Fibroblast of skin of left biceps (primary cell): ENCODE measurements around the gene RAP1GDS1.
"Not testable (repeated sequence)": the region's sequence is repeated elsewhere in the genome, so short reads cannot be mapped to it uniquely, and the experiment has no call there.

Source experiments
- DNase-seq, 2 experiments: peaks; one replicate each; pipeline ENCODE4 v3.0.0-alpha.2; 2013; ENCODE audit warnings: low read depth in 2 of 2

Gene RAP1GDS1

DNA sequence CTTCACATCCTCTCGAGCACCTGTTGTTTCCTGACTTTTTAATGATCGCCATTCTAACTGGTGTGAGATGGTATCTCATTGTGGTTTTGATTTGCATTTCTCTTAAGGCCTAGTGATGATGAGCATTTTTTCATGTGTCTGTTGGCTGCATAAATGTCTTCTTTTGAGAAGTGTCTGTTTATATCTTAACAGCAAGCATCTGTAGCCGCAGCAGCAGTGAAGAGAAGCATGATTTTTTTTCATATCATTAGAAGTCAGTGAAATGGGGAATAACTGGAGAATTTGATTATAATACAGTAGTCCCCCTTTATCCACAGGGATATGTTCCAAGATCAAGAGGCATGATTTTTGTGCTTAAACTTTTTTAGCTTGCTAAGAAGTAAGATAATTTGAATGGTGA lies 27.5 kb downstream of the RAP1GDS1 start:
- DNase-seq = not testable (repeated sequence)

DNA sequence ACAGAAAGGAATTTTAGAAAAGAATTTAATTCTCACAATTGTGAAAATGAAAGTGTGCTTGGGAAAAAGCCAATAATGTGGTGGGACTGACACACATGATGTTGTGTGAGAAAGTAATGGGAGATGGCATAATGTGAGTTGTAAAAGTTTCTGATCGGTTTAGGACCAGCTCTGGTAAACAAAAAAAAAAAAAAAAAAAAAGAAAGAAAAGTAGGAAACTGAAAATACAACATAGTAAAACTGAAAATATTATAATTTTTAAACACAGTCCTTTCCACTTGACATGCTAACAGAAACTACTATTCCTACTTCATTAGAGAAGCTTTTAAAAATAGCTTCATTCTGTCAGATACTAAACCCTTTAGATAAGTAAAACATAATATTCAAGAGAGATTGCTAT lies 28.2 kb downstream of the RAP1GDS1 start:
- no peak for DNase-seq

DNA sequence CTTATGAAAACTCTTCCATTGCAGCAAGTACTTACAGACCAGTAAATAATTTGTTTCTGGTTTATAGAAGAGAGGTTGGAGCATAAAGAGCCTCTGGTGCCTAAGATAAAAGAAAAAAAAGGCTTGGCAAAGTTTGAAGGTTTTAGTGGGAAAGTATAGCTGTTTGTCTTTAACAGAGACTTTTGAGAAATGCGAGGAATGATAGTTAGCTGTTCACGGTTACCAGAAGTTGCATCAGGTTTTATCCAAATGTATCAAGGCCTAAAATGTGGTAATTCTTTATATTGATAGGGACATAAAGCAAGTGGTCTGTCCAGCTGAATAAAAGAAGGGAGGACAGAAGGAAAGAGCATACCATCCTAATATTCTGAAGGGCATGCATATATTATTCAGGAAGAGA lies 29.3 kb downstream of the RAP1GDS1 start:
- peak; percentile 87 to 88 for DNase-seq

DNA sequence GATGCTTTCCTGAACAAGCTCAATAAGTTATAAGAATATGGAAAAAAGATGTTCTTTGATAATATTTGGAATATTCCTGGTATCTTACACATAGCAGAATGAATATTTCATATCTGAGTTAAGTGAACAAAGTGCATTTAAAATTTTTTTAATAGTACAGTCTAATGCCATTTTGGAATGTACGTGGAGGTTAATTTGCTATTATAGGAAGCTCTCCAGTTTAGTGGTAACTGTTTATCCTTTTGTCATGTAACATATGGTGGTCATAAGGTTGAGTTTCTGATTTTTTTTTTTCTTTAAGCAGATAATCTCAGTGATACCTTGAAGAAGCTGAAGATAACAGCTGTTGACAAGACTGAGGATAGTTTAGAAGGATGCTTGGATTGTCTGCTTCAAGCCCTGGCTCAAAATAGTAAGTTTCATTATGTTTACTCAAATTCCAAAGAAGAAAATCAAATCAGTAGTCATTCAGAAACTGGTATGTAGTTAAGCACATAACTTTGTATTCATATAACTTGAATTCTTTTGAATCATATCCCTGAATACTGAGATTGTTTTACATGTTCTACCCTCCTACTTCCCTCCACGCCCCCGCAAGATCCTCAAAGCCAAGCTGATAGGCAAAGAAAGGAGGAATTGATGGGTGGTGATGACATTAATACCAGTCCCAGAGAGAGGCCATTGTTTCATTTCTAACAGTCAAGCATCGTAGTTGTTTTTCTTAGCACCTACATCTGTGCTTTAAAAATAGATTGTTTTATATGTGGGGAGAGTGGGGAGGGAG lies 32.1 kb downstream of the RAP1GDS1 start:
- no peak for DNase-seq

DNA sequence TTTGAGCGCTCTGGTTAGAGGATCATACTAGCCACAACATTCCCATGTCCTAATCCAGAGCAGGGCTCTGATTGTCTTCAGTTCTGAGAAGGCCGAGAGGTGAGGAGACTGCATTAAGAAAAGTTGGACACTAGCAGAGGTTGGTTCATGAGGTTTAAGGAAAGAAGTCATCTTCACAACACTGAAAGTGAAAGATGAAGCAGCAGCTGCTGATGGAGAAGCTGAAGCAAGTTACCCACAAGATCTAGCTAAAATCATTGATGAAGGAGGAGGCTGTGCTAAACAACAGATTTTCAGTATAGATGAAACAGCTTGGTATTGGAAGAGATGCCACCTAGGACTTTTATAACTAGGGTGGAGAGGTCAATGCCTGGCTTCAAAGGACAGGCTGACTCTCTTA lies 36.8 kb downstream of the RAP1GDS1 start:
- no peak for DNase-seq

DNA sequence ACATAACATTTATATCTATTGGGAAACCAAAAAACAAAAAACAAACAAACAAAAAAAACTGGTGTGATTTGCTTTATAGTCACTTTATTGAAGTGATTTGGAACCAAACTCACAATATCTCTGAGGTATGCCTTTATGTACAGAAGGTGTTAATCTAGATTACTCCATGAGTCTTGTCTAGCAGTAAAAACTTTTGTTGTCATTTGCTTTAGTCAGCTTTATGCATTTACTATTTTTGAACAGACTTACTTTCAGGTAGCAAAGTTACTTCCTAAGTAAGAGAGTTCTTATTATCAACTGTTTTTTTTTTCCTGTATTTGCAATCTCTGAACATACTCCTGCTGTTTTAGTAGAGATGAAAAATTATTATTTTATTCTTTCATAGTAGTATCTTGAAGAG lies 39.5 kb downstream of the RAP1GDS1 start:
- DNase-seq = no peak

DNA sequence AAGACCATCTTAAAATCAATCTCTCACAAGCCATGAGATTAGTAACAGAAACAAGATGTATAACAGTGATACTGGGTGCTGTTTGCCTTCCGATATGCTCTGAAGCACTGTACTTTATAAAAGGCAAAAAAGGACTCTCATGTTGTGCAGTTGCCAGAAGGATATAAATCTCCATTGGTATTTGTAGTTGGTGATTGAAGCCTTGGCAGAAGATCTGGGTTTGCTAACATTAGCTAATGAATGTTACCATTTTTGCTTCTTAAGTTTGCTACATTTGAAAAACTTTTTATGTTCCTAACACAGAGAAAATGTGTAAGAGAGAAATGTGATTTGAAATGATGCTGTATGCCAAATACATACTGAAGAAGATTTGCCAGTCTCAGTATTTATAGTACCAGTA lies 44.4 kb downstream of the RAP1GDS1 start:
- DNase-seq = peak in 1 of 2 experiments; percentile 31

DNA sequence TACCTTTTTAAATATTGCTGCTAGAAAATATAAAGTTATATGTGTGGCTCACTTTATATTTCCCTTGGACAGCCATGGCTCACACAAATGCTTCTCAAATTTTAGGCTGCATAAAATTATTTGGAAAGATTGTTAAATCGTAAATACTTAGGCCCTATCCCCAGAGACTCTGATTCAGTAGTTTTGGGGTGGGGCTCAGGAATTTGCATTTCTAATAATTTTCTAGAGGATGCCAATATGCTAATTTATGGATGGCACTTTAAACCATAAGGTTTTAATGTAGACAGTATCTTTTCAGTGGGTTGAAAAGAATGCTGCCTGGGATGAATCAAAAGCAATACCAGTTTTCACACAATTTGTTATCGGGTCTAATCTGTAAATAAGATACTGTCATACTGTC lies 49.7 kb downstream of the RAP1GDS1 start:
- DNase-seq = no peak

DNA sequence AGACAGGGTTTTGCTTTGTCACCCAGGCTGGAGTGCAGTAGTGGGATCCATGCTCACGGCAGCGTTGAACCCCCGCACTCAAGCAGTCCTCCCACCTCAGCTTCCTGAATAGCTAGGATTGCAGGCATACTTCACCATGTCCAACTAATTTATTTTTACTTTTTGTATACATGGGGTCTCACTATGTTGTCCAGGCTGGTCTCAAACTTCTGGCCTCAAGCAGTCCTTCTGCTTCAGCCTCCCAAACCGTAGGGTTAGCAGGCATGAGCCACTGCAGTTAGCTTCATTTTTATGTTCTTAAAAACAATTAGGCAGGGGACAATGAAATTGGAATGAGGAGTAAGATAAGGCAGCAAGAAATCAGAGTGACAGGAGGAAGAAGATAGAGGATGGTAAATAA lies 50.5 kb downstream of the RAP1GDS1 start:
- DNase-seq = no peak

DNA sequence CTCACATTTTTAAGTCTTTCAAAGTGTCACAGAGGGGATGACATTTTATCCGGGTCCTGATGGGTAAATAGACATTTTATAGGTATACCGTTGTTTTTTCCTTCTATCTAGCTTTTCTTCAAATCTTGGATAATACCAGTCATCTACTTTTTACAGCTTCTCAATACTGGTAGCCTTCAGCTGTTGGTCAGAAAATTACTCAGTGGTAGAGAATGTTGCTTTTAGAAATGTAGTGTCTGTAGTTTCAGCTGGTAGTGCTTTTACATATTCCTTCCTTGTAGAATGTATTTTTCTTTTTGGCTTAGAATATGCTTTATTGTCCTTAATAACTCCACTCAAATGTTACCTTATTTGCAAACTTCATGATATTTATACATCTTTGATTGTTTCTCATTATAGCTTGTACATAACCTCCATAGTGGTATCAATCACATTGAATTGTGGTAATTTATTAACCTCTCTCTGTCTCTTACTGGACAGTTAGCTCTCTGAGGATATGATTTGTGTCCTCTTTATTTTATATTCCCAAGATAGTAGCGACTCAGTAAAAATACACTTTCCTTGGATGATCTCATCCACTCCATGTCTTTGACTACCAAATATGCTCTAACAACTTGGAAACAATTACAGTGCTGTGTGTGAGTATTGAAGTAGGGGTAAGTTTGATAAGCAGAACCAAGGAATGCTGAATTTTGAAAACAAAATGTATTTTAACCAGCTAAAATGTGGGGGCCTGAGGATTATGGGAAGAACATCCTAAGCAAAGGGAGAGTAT lies 53.8 kb downstream of the RAP1GDS1 start:
- no peak for DNase-seq

DNA sequence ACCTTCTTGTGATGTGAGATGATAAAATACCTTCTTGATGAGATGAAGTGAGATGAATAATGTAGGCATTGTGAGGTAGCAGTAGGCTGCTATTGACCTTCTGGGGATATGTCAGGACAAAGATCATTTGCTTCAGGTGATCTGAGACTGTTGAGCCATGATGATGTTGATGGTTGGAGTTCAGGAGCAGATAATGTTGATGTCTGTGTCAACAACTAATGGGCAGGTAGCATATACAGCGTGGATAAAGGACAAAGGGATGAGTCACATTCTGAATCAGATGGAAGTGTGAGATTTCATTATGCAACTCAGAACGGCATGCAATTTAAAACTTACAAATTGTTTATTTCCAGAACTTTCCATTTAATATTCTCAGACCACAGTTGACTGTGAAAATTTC lies 57.3 kb downstream of the RAP1GDS1 start:
- no peak for DNase-seq

DNA sequence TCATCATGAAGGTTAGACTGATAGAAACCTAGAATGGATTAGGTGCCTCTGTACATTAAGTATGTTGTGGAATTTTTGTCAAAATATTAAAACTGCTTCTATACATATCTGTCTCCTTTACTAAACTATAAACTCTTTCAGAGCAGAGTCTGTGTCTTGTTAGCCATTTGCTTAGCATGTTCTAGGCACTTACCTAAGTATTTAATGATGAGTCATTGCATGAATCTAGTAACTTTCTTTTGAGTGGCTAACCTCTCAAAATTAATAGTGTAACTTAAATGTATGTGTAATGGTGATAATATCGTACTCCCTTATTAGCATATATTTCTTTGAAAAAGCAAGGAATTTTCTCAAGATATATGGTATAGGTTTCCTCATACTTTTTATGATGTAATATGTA lies 57.8 kb downstream of the RAP1GDS1 start:
- DNase-seq = no peak

DNA sequence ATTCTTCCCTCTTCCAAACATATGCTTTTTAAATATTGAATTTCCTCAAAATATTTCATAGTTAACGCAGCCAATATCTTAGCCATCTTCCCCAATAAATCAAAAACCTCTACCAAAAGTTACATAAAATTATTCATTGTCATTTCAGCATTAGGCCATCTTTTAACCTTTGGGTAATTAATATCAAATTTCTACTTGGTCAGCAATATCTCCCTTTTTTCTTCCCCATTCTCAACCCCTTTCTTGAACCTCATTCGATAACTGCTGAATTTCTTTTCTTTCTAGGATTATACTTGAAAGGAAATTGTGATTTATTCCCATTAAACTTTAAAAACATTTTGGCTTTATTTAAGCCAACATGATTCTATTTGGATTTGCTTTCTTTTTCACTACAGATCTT lies 65.0 kb downstream of the RAP1GDS1 start:
- no peak for DNase-seq

DNA sequence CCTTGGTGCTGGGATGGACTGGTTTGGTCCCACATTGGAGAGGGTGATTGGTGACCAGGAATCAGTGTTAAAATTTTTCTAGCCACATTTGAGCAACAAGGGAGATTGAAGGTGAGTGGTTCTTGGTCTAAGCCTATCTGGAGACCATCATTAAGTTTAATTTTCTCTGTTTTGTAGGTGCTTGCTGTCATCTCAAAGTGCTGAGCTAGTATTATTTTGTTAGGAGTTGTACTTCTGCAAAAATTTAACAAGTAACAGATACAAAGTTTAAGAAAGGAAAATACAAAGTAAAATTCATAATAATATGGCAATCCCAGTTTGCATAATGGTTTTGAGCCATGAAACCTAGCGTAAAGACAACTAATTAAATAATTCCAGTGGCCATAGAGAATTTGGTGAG lies 66.5 kb downstream of the RAP1GDS1 start:
- DNase-seq = no peak

DNA sequence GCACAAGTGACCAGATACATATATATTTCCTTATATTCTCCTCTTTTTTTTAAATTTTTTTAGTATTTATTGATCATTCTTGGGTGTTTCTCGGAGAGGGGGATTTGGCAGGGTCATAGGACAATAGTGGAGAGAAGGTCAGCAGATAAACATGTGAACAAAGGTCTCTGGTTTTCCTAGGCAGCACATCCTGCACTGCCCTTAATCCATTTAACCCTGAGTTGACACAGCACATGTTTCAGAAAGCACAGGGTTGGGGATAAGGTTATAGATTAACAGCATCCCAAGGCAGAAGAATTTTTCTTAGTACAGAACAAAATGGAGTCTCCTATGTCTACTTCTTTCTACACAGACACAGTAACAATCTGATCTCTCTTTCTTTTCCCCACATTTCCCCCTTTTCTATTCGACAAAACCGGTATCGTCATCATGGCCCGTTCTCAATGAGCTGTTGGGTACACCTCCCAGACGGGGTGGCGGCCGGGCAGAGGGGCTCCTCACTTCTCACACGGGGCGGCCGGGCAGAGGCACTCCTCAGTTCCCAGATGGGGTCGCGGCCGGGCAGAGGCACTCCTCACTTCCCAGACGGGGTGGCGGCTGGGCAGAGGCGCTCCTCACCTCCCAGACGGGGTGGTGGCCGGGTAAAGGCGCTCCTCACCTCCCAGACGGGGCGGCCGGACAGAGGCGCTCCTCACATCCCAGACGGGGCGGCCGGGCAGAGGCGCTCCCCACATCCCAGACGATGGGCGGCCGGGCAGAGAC lies 68.9 kb downstream of the RAP1GDS1 start:
- DNase-seq = not testable (repeated sequence)

DNA sequence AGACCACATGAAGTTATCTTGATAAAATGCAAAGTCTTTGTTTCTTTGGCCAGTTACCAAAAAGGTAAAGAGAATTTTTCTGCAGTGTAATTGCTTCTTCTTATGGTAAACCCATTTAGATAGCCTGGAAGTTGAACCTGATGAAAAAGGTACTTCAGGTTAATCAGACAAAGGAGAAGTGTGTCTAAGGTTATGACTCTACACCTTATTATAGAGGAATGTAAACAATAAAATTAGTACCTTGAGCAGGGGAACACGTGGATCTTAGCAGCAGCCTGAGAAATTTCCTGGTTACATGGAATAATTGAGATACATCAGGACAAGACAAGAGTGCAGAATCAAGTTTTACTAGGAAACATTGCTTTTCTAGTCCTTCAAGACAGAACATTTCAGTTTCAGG lies 70.8 kb downstream of the RAP1GDS1 start:
- DNase-seq = no peak

DNA sequence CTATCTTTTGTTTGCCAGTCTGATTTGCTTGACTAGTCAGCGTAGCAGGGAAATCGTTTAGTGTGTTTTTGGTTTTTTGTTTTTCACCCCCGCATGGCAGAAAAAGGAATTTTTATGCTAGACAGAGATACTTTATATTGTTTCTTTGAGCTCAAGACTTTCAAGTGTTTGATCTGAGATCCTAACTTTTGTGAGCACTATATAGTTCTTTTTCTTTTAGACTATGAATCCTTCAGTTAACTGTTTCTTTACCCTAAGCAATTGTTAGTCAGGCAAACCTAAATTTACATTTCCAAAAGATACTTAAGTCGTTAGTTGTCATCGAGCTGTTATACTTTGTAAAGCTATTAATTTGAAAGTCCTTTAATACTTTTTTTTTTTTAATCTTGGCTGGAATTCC lies 73.3 kb downstream of the RAP1GDS1 start:
- no peak for DNase-seq

DNA sequence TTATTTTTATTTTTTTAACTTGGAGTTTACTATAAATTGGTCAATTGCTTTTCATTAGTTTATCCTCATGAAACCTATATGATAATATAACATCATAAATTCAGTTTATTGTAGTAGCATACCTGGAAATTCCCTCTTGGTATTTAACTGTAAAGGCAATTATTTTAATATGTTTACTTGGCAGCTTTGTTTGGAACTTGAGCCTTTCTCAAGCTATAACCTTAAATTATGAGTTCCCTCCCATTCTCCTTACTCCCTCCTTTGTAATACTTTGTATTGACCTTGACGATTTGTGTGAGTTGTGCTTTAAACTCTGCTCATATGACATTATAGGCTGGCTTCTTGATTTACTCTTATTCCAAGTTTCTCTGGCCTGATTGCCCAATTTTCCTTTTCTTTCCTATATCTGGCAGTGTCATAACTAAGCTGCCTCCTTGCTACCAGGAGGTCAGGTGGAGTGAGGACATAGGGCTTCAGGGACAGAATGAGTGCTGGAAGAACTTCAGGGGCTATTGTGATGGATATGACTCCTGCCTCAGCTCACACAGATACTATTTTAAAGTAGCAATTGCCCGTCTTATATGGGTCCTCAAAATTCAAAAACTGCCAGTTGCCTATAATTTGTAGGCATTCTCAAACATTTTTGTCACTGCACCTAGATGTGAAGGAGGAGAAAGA lies 77.7 kb downstream of the RAP1GDS1 start:
- DNase-seq = no peak

DNA sequence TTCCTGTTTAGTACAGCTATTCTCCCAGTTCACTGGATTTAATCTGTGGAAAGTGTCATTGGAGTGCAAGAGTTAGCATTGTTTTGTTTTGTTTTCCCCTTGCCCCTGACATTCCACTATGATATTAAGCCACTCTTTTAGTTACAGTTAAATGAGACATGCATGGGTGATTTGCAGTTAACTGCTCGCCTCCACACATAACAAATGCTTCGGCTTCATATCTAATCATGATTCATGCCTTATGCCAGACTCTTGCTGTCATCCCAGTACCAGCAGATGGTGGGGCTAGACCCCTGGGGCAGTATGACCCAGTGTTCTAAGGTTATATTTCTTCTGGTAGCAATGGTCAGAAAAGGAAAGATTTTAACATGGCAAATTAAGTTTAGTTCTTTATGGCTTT lies 80.1 kb downstream of the RAP1GDS1 start:
- no peak for DNase-seq

DNA sequence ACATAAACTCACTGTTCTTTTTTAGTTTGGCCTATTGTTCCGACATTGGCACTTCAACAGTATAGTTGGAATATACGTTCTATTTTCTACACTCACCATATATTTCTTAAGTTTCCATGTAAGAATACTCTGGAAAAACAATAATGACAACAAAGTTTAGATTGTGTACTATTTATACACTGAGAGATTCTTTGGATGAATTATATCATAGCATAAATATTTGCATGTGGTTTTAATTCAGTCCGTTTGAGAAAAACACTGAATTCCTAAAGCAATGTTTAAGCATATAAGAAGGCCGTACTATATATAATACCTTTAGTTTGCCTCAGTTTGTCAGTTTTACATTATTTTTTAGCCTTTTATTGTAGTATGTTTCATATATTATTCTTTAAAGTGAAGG lies 82.4 kb downstream of the RAP1GDS1 start:
- DNase-seq = peak in 1 of 2 experiments; percentile 15

DNA sequence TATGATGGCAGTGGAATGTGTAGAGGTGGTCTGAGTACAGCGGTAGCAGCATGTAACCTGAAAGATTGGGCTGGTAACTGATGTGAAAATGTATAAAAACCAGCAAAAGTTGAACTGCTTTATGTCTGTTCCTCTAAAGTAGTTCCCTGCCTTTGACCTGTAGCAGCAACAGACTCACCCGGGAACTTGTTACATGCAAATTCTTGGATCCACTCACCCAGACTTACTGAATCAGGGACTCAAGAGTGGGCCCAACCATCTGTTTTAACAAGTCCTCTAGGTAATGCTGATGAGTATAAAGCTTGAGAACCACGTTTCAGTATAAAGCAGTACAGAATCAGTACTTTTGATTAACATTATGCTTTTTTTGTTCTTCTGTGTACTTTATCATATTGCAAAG lies 84.7 kb downstream of the RAP1GDS1 start:
- no peak for DNase-seq

DNA sequence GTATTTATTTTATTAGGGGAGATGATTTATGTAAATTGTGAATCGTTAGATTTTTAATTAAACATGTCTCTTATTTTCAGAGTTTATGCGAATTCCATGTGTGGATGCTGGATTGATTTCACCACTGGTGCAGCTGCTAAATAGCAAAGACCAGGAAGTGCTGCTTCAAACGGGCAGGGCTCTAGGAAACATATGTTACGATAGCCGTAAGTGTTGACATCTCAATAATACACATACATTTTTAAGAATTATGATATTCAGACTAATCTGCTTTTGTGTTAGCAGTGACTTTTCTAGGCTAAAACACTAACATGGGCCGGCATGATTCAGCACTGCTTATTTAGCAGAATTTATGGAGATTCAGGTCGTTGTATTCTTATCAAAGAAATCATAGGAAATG lies 91.2 kb downstream of the RAP1GDS1 start:
- DNase-seq = no peak
